Measurements from ENCODE around the gene UGT1A3. TPM values are rescaled to one million over a fixed set of nuclear protein-coding genes. Genes with fewer than 3 reads are reported as not detected.

UGT1A3 gene
- total RNA-seq, 4 donors from 2014 or later: 2.6 to 3.2 (median 2.6) TPM; not detected in 1

DNA sequence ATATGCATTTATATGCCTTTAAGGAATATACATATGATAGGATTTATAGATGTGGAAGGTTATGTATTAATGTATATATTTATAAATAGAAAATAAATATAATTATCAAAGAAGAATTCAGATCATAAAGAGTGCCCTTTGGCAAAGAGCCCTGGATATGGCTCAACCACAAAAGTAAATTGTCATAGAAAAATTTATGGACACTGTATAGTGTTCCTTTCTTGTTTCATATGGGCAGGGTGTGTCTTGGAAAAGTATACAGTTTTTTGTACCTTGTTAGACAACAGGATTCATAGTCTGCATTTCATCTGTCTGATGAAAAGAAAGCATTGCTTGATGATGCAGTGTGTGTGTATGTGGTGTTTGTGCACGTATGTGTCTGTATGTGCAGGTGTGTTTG is 44.2 kb upstream of the UGT1A3 start:
- intact Hi-C loops (cut with DNase I; ENCODE audit: low total_unique reads): no loop called here
- peaks cover 0 to 29% (median 14%) of the 10 kb centered on the region in 4 donors for H3K4me1 ChIP-seq
- WGBS, 2 donors (ENCODE audit: low coverage in 1 of 2): 44 to 73% methylated on average over 1 of the region's 1 CpG
- H3K4me3 ChIP-seq: no peak overlapping the region
- peak overlapping the region in 2 of 4 donors; percentile 41 to 51 for H3K27ac ChIP-seq
- H3K9me3 ChIP-seq: no peaks in the 10 kb centered on the region
- TF ChIP-seq EP300 (IDR thresholded peaks at IDR 0.05; ENCODE audit: low read depth) (no peak), POLR2AphosphoS5 (IDR thresholded peaks at IDR 0.05) (peak in 1 of 3 donors; percentile 47)
- H3K36me3 ChIP-seq: no peaks in the 10 kb centered on the region
- DNase-seq: no peak
- H3K27me3 ChIP-seq: no peaks in the 10 kb centered on the region
- in situ Hi-C loops (cut with MboI; ENCODE audit: low pct_ligation_motif_present in 1 of 4, low pct_unique_long_range_greater_than_20kb in 1 of 4, low sequenced_read_pairs in 3 of 4): no loop called here

DNA sequence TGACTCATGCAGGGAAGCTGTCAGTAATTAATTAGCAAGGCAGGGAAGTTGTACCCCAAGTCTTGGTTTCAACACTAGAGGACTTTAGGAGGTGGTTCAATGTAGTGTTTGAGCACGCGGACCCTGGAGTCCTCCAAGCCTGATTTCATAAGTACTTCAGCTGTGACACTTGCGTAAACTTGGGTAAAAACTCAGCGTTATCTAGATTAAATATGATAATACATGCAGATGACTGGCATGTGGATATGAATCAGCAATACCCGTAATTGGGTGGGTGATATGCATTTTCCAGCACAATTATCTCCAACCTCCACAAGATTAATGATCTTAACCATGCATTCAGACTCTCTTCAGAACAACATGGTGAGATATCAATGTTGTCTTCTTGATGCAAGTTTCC is 41.9 kb upstream of the UGT1A3 start:
- intact Hi-C loops (cut with DNase I; ENCODE audit: low total_unique reads) (no loop called here), in situ Hi-C loops (cut with MboI; ENCODE audit: low pct_ligation_motif_present in 1 of 4, low pct_unique_long_range_greater_than_20kb in 1 of 4, low sequenced_read_pairs in 3 of 4) (no loop called here)
- DNase-seq: no peak
- 87 to 90% methylated on average over 5 of the region's 5 CpGs for WGBS, 2 donors (ENCODE audit: low coverage in 1 of 2)
- TF ChIP-seq EP300 (IDR thresholded peaks at IDR 0.05; ENCODE audit: low read depth): no peak
- no peak for TF ChIP-seq POLR2A (IDR thresholded peaks at IDR 0.05)
- TF ChIP-seq POLR2AphosphoS5 (IDR thresholded peaks at IDR 0.05): no peak
- TF ChIP-seq, protein P1, sequence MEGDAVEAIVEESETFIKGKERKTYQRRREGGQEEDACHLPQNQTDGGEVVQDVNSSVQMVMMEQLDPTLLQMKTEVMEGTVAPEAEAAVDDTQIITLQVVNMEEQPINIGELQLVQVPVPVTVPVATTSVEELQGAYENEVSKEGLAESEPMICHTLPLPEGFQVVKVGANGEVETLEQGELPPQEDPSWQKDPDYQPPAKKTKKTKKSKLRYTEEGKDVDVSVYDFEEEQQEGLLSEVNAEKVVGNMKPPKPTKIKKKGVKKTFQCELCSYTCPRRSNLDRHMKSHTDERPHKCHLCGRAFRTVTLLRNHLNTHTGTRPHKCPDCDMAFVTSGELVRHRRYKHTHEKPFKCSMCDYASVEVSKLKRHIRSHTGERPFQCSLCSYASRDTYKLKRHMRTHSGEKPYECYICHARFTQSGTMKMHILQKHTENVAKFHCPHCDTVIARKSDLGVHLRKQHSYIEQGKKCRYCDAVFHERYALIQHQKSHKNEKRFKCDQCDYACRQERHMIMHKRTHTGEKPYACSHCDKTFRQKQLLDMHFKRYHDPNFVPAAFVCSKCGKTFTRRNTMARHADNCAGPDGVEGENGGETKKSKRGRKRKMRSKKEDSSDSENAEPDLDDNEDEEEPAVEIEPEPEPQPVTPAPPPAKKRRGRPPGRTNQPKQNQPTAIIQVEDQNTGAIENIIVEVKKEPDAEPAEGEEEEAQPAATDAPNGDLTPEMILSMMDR (IDR thresholded peaks at IDR 0.05): no peak
- Histone ChIP-seq H3K36me3 (no peaks in the 10 kb centered on the region), H3K27me3 (no peaks in the 10 kb centered on the region), H3K4me3 (no peak overlapping the region), H3K9me3 (no peaks in the 10 kb centered on the region), H3K27ac (no peak overlapping the region), H3K4me1 (peaks cover 0 to 43% (median 28%) of the 10 kb centered on the region in 4 donors)

DNA sequence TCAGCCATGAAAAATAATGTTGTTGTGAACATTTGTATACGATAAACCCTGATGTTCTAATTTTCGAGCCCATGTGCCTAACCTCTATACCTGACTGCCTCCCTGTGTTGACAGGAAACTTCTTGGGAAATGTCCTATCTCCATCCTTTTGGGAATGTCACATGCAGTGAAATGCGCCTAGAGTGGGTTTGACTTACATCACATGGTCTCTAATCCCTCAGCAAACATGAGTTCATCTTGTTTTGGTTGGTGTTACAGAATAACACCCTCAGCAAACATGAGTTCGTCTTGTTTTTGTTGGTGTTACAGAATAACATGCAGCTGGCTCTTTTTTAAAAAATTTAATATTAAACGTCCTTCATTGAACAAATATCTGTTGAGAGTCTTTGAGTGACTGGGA is 40.5 kb upstream of the UGT1A3 start:
- no peaks in the 10 kb centered on the region for H3K27me3 ChIP-seq
- H3K36me3 ChIP-seq: no peaks in the 10 kb centered on the region
- DNase-seq: no peak
- no peak overlapping the region for H3K4me3 ChIP-seq
- no peak for TF ChIP-seq EP300 (IDR thresholded peaks at IDR 0.05; ENCODE audit: low read depth)
- TF ChIP-seq POLR2AphosphoS5 (IDR thresholded peaks at IDR 0.05): no peak
- no peaks in the 10 kb centered on the region for H3K9me3 ChIP-seq
- no peak overlapping the region for H3K27ac ChIP-seq
- WGBS, 2 donors (ENCODE audit: low coverage in 1 of 2): 52 to 73% methylated on average over 2 to 5 of the region's 5 CpGs
- intact Hi-C loops (cut with DNase I; ENCODE audit: low total_unique reads) (no loop called here), in situ Hi-C loops (cut with MboI; ENCODE audit: low pct_ligation_motif_present in 1 of 4, low pct_unique_long_range_greater_than_20kb in 1 of 4, low sequenced_read_pairs in 3 of 4) (no loop called here)
- H3K4me1 ChIP-seq: peaks cover 0 to 45% (median 35%) of the 10 kb centered on the region in 4 donors

DNA sequence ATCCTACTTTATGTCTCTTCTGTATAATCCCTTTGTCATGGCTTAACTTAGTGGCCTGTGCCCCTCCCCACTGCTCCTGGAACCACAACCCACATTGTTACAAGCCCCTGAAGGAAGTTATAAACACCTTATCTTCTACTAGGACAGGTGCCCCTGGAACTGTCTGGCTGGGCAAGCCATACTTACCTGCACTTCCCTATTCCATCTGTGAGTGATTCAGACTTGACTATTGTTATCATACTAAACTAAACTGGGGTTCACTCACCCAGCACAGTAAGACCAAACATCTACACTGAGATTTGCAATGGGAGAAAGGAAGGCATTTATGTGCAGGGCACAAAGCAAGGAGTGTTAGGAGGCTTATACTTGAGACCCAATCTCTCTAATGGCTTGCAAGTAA is 39.8 kb upstream of the UGT1A3 start:
- H3K36me3 ChIP-seq: no peaks in the 10 kb centered on the region
- intact Hi-C loops (cut with DNase I; ENCODE audit: low total_unique reads): no loop called here
- peaks cover 0 to 48% (median 36%) of the 10 kb centered on the region in 4 donors for H3K4me1 ChIP-seq
- no peak overlapping the region for H3K4me3 ChIP-seq
- no peaks in the 10 kb centered on the region for H3K9me3 ChIP-seq
- TF ChIP-seq EP300 (IDR thresholded peaks at IDR 0.05; ENCODE audit: low read depth) (no peak), POLR2AphosphoS5 (IDR thresholded peaks at IDR 0.05) (no peak), POLR2A (IDR thresholded peaks at IDR 0.05) (no peak)
- TF ChIP-seq, protein P1 (IDR thresholded peaks at IDR 0.05): no peak
- in situ Hi-C loops (cut with MboI; ENCODE audit: low pct_ligation_motif_present in 1 of 4, low pct_unique_long_range_greater_than_20kb in 1 of 4, low sequenced_read_pairs in 3 of 4): no loop called here
- no peaks in the 10 kb centered on the region for H3K27me3 ChIP-seq
- DNase-seq: no peak
- H3K27ac ChIP-seq: peak overlapping the region in 2 of 4 donors; percentile 32 to 54

DNA sequence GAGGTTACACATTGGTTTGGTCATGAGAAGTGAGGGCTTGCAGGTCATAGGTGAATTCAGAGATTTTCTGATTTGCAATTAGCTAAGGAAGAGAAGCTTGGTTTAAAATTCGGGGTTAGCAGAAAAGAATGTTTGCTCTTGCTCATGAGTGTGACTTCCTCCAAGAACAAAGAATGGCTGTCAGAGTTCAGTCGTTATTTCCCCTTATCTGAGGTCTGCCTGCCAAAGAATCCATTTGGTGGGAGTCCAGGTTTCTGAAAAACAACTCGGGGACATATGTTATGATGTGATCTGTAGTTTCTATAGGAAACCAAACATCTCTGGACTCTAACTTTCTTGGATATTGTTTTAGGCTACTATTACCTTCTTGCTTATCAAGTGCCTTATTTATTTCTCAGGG is 39.3 kb upstream of the UGT1A3 start:
- 0 to 13% methylated on average over 2 to 3 of the region's 3 CpGs for WGBS, 2 donors (ENCODE audit: low coverage in 1 of 2)
- Histone ChIP-seq H3K27me3 (no peaks in the 10 kb centered on the region), H3K27ac (peak overlapping the region in 2 of 4 donors; percentile 32 to 54), H3K4me1 (peaks cover 0 to 45% (median 33%) of the 10 kb centered on the region in 4 donors), H3K9me3 (no peaks in the 10 kb centered on the region), H3K4me3 (no peak overlapping the region), H3K36me3 (no peaks in the 10 kb centered on the region)
- DNase-seq: no peak
- TF ChIP-seq, protein P1 (IDR thresholded peaks at IDR 0.05): no peak
- TF ChIP-seq EP300 (IDR thresholded peaks at IDR 0.05; ENCODE audit: low read depth) (no peak), POLR2A (IDR thresholded peaks at IDR 0.05) (no peak), POLR2AphosphoS5 (IDR thresholded peaks at IDR 0.05) (no peak)
- intact Hi-C loops (cut with DNase I; ENCODE audit: low total_unique reads) (no loop called here), in situ Hi-C loops (cut with MboI; ENCODE audit: low pct_ligation_motif_present in 1 of 4, low pct_unique_long_range_greater_than_20kb in 1 of 4, low sequenced_read_pairs in 3 of 4) (no loop called here)
